Measurements from ENCODE around the gene QSOX1.

QSOX1 gene

GRCh38 chr1:180155182-180155682 lies 563 bp downstream of the QSOX1 start:
- no peak for TF ChIP-seq CTCF (IDR thresholded peaks at IDR 0.05; ENCODE audit: low read depth, low read length, missing control alignments)
- no peak for DNase-seq (ENCODE audit: extremely low read depth, low read depth)
- peak overlapping the region; percentile 84 for H3K4me3 ChIP-seq (replicated peaks; ENCODE audit: low read depth, low read length)

DNA sequence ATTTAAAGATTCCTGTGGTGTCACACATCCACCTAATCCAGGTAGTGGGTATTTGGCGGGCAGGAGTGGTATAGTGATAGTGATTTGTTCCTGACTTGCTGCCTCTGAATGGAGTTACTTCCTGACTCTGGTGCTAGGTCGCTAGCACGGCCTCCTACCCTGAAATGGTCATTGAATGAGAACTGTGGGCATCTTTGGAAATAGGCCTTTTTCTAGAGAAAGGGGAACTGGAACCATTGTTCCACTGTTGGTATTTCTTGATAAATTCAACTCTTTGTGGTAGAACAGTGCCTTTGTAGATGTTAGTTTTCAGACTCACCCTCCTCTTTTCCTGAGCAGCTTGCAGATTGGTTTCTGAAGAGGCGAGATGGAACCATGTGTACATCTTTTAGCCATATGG lies 1.5 kb downstream of the QSOX1 start:
- H3K4me3 ChIP-seq (replicated peaks; ENCODE audit: low read depth, low read length), result peak overlapping the region; percentile 84
- DNase-seq (ENCODE audit: extremely low read depth, low read depth), result no peak
- TF ChIP-seq CTCF (IDR thresholded peaks at IDR 0.05; ENCODE audit: low read depth, low read length, missing control alignments), result no peak

- TF ChIP-seq CTCF (IDR thresholded peaks at IDR 0.05; ENCODE audit: low read depth, low read length, missing control alignments), result no peak
- no peak for DNase-seq (ENCODE audit: extremely low read depth, low read depth)
- peak overlapping the region; percentile 84 for H3K4me3 ChIP-seq (replicated peaks; ENCODE audit: low read depth, low read length)
Measured at GRCh38 chr1:180156631-180157091, 2.0 kb downstream of the QSOX1 start.

- no peak overlapping the region for H3K4me3 ChIP-seq (replicated peaks; ENCODE audit: low read depth, low read length)
- TF ChIP-seq CTCF (IDR thresholded peaks at IDR 0.05; ENCODE audit: low read depth, low read length, missing control alignments), result no peak
- DNase-seq (ENCODE audit: extremely low read depth, low read depth), result no peak
Measured at GRCh38 chr1:180157108-180157507, 2.4 kb downstream of the QSOX1 start.

DNA sequence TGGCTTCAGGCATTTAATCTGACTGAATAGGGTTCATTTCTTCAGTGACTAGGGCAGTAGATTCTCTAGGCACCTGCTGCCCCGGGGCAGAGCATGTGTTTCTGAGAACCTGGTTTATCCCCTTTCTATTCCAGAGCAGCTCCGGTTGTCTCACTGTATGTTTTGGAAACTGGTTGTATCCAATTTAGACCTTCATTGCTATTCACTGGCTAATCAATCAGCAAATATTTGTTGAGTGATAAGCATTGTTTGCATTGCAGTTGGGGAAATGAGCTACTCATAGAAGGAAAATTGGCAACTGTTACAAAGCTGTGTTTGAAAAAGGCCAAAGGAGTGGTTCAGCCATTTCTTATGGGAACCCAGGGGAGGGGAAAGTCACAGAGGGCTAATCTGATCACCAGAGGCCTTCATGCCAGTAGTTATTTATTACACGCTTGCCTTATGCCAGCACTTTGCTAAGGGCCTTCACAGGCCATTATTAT lies 2.9 kb downstream of the QSOX1 start:
- TF ChIP-seq CTCF (IDR thresholded peaks at IDR 0.05; ENCODE audit: low read depth, low read length, missing control alignments), result no peak
- no peak overlapping the region for H3K4me3 ChIP-seq (replicated peaks; ENCODE audit: low read depth, low read length)
- DNase-seq (ENCODE audit: extremely low read depth, low read depth), result no peak

- no peak for DNase-seq (ENCODE audit: extremely low read depth, low read depth)
- no peak overlapping the region for H3K4me3 ChIP-seq (replicated peaks; ENCODE audit: low read depth, low read length)
- no peak for TF ChIP-seq CTCF (IDR thresholded peaks at IDR 0.05; ENCODE audit: low read depth, low read length, missing control alignments)
Measured at GRCh38 chr1:180158149-180159147, 3.8 kb downstream of the QSOX1 start.

Data from HFF-Myc (cell line).